IMR-90 (cell line): Measurements from ENCODE around the gene SLPI. TPM values are rescaled to one million over a fixed set of nuclear protein-coding genes. Genes with fewer than 3 reads are reported as not detected.

Source experiments
- ATAC-seq: fragments of 200-7000 bp; cut with Tn5 transposase; 2 replicates; pipeline ENCODE4 v1.9.1; 2020; ENCODE audit warnings: low read depth, mild to moderate bottlenecking, moderate library complexity
- BruUV-seq: library from RNA; stranded (reverse); fragments of 400-500 nt; replicated peaks from 2 replicates; lab custom pipeline; 2021; lab: Mats Ljungman, UMichigan
- CTCF ChIA-PET: fragments of 300-600 bp; formaldehyde crosslinking; extraction: SDS; loops from one replicate; lab custom pipeline; 2021; ENCODE audit warnings: antibody characterized with exemption; lab: Yijun Ruan, JAX
- POLR2A ChIA-PET: fragments of 300-600 bp; sonication (Branson Sonifier 250); formaldehyde crosslinking; loops from one replicate; lab custom pipeline; 2022; ENCODE audit warnings: antibody characterized with exemption; ENCODE audit not compliant: unreplicated experiment; lab: Charles Lee
- DNase-seq: peaks from one replicate; pipeline ENCODE4 v3.0.0; 2013
- H2AFZ ChIP-seq: replicated peaks from 2 replicates; pipeline ENCODE3; 2013; ENCODE audit warnings: low read length, mild to moderate bottlenecking; ENCODE audit not compliant: poor library complexity
- H2AK5ac ChIP-seq: 2 replicates; pipeline ENCODE4 v1.6.1; 2013; ENCODE audit warnings: low read depth, low read length, inconsistent platforms
- H2AK9ac ChIP-seq: replicated peaks from 2 replicates; pipeline ENCODE3; 2013; ENCODE audit warnings: mild to moderate bottlenecking, low read depth, low read length, moderate library complexity; ENCODE audit not compliant: poor library complexity
- H2BK120ac ChIP-seq: 2 replicates; pipeline ENCODE4 v1.6.1; 2013; ENCODE audit warnings: low read depth, low read length, inconsistent platforms
- H2BK15ac ChIP-seq: 3 replicates; pipeline ENCODE4 v1.6.1; 2013; ENCODE audit warnings: low read depth, low read length, inconsistent platforms
- H2BK20ac ChIP-seq: 2 replicates; pipeline ENCODE4 v1.6.1; 2013; ENCODE audit warnings: low read depth, mild to moderate bottlenecking, inconsistent platforms, low read length, moderate library complexity
- H2BK5ac ChIP-seq: 2 replicates; pipeline ENCODE4 v1.6.1; 2013; ENCODE audit warnings: mild to moderate bottlenecking, low read depth, low read length, inconsistent platforms; ENCODE audit not compliant: poor library complexity, severe bottlenecking
- H3K14ac ChIP-seq: replicated peaks from 2 replicates; pipeline ENCODE4 v1.6.1; 2013; ENCODE audit warnings: low read depth, low read length, inconsistent platforms
- H3K18ac ChIP-seq: 2 replicates; pipeline ENCODE4 v1.6.1; 2013; ENCODE audit warnings: low read depth, low read length, control low read depth
- H3K23ac ChIP-seq: 2 replicates; pipeline ENCODE4 v1.6.1; 2013; ENCODE audit warnings: low read depth, low read length, inconsistent platforms
- H3K27ac ChIP-seq: 2 replicates; pipeline ENCODE4 v1.5.1; 2013; ENCODE audit warnings: mild to moderate bottlenecking, control low read depth, low read length; ENCODE audit not compliant: insufficient read depth
- H3K27me3 ChIP-seq: 2 replicates; pipeline ENCODE4 v1.6.1; 2013; ENCODE audit warnings: low read length; ENCODE audit not compliant: control insufficient read depth, insufficient read depth
- H3K36me3 ChIP-seq: 2 replicates; pipeline ENCODE4 v1.6.1; 2013; ENCODE audit warnings: low read length, mixed read lengths; ENCODE audit not compliant: control insufficient read depth, insufficient read depth
- H3K4ac ChIP-seq: 2 replicates; pipeline ENCODE4 v1.6.1; 2013; ENCODE audit warnings: low read depth, low read length, inconsistent platforms
- H3K4me1 ChIP-seq: 2 replicates; pipeline ENCODE4 v1.6.1; 2013; ENCODE audit warnings: low read length, mixed read lengths; ENCODE audit not compliant: control insufficient read depth, insufficient read depth
- H3K4me2 ChIP-seq: 2 replicates; pipeline ENCODE4 v1.6.1; 2013; ENCODE audit warnings: low read depth, mild to moderate bottlenecking, control low read depth, low read length, moderate library complexity
- H3K4me3 ChIP-seq: 2 replicates; pipeline ENCODE4 v1.5.1; 2013; ENCODE audit warnings: low read depth, mild to moderate bottlenecking, control low read depth, low read length, moderate library complexity; ENCODE audit not compliant: insufficient read depth
- H3K56ac ChIP-seq: 2 replicates; pipeline ENCODE4 v1.6.1; 2013; ENCODE audit warnings: low read length, inconsistent platforms; ENCODE audit not compliant: insufficient read depth; ENCODE audit errors: extremely low read depth
- H3K79me1 ChIP-seq, 2 experiments: 2 replicates each; pipeline ENCODE4 v1.6.1; 2013; ENCODE audit warnings: low read length in 2 of 2, inconsistent platforms in 1 of 2, low read depth in 1 of 2
- H3K9ac ChIP-seq: 2 replicates; pipeline ENCODE4 v1.6.1; 2013; ENCODE audit warnings: low read depth, low read length, control low read depth
- H3K9me1 ChIP-seq: 2 replicates; pipeline ENCODE4 v1.6.1; 2013; ENCODE audit warnings: low read length, inconsistent platforms; ENCODE audit not compliant: insufficient read depth
- H3K9me3 ChIP-seq: 2 replicates; pipeline ENCODE4 v1.6.1; 2013; ENCODE audit warnings: low read length; ENCODE audit not compliant: control insufficient read depth, insufficient read depth
- H4K20me1 ChIP-seq: 2 replicates; pipeline ENCODE4 v1.6.1; 2013; ENCODE audit warnings: low read length, inconsistent platforms; ENCODE audit not compliant: insufficient read depth
- H4K5ac ChIP-seq: 2 replicates; pipeline ENCODE4 v1.6.1; 2013; ENCODE audit warnings: mild to moderate bottlenecking, low read depth, low read length, control low read depth
- H4K8ac ChIP-seq, 2 experiments: 2 replicates each; pipeline ENCODE4 v1.6.1; 2013; ENCODE audit warnings: low read depth in 2 of 2, low read length in 2 of 2, control low read depth in 1 of 2, inconsistent platforms in 1 of 2
- H4K91ac ChIP-seq: 2 replicates; pipeline ENCODE4 v1.6.1; 2013; ENCODE audit warnings: low read depth, low read length, inconsistent platforms; ENCODE audit not compliant: insufficient read depth
- MAFK ChIP-seq: IDR thresholded peaks from 2 replicates; pipeline ENCODE4 v1.6.1; 2012; ENCODE audit warnings: low read depth, low read length, improper control_type of control experiment
- RAD21 ChIP-seq: IDR thresholded peaks from 2 replicates; pipeline ENCODE4 v1.6.1; 2012; ENCODE audit warnings: low read length, improper control_type of control experiment
- SMC3 ChIP-seq: fragments of 150-350 bp; IDR thresholded peaks from 2 replicates; pipeline ENCODE4 v1.6.1; 2016; ENCODE audit warnings: low read depth, mild to moderate bottlenecking, antibody characterized with exemption, low read length, moderate library complexity
- WGBS, 2 experiments: methylation state at CpG; one replicate each; pipeline versions ENCODE4 v1.1.5 to v1.1.7; 2013; ENCODE audit warnings: missing lambda C conversion rate in 2 of 2; ENCODE audit not compliant: insufficient read length in 1 of 2; ENCODE audit errors: extremely low coverage in 2 of 2; 5-methylcytosine and 5-hydroxymethylcytosine counted together
- dilution Hi-C: fragments of 300-500 bp; cut with HindIII; formaldehyde crosslinking; loops from one replicate; pipeline ENCODE4 v1.14.3; 2018; ENCODE audit warnings: low sequenced_read_pairs; ENCODE audit not compliant: unreplicated experiment
- in situ Hi-C: fragments of 300-500 bp; cut with MboI; formaldehyde crosslinking; loops from 3 replicates; pipeline ENCODE4 v1.14.3; 2019; ENCODE audit warnings: low sequenced_read_pairs, inconsistent platforms, mixed read lengths
- intact Hi-C: fragments of 100-400 bp; cut with micrococcal nuclease; formaldehyde crosslinking; loops from 2 replicates; pipeline ENCODE4 v1.10.0; 2022
- polyA plus RNA-seq, 3 experiments: library from polyadenylated mRNA; depleted of rRNA; stranded (reverse); fragments of >200 nt; gene quantifications; 2 replicates each; pipeline ENCODE4 v1.2.3, GENCODE V29; 2012; ENCODE audit warnings: low replicate concordance in 1 of 3
- total RNA-seq: library from RNA; depleted of rRNA; stranded (reverse); fragments of >200 nt; gene quantifications from 2 replicates; pipeline ENCODE4 v1.2.3, GENCODE V29; 2012
- TF ChIP-seq, protein P1 (sequence below): conservative IDR thresholded peaks from 2 replicates; pipeline ENCODE4 v1.5.1; 2012; ENCODE audit warnings: mild to moderate bottlenecking, low read depth, low read length, improper control_type of control experiment

Gene SLPI
- total and polyA plus RNA-seq, 2 of the 4 experiments (the other 2 are of a cell fraction) = not detected

DNA sequence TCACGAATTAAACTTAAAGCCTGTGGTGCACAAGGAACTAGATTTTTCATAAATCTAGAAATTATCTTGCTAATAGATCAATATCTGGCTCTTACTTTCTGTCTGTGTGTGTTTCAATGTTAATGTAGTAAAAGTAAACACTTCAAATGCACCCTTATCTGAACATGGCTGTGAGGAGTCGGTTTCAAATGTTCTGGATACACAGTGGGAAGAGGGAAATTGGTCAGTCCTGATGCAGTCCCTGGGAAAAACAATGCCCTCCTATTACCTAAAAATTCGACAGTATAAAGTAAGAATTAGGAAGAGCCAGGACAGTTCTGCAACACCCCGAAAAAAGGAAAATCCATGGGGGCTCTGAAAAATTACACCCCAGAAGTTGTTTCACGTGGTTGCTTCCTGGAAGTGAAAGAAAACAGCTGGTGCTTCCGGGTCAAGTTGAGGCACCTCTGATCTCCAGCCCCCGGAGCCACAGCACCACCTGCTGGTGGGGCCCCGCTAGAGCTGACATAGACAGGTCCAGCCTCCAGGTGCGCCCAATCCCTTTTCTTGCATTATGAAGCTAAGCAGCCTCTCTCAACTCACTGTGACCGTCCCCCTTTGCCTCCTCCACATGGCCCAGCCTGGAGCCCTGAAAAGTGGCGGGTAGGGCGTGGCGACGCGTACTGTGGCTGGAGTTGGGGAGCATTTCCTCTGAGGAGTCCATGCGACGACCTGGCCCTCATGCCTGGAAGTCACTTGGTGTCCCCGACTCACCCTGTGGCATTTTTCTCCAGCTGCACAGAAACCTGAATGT is 24.9 kb downstream of the SLPI start:
- Histone ChIP-seq H2AK9ac (no peak overlapping the region), H3K9me3 (no peaks in the 10 kb centered on the region), H3K14ac (no peak overlapping the region), H2AK5ac (no peak overlapping the region), H3K79me1 (no peaks in the 10 kb centered on the region), H3K4me3 (no peak overlapping the region), H3K27me3 (peaks cover 4% of the 10 kb centered on the region), H4K91ac (no peak overlapping the region), H3K18ac (no peak overlapping the region), H4K8ac (no peak overlapping the region), H3K9me1 (no peaks in the 10 kb centered on the region), H4K20me1 (no peaks in the 10 kb centered on the region), H3K27ac (no peak overlapping the region), H2BK20ac (no peak overlapping the region), H3K23ac (no peak overlapping the region), H2BK120ac (no peak overlapping the region), H4K5ac (no peak overlapping the region), H3K4me2 (no peak overlapping the region), H3K36me3 (no peaks in the 10 kb centered on the region), H3K9ac (no peak overlapping the region), H2BK5ac (no peak overlapping the region), H3K4ac (no peak overlapping the region), H2AFZ (peak overlapping the region; percentile 52), H3K4me1 (no peaks in the 10 kb centered on the region), H3K56ac (no peak overlapping the region), H2BK15ac (no peak overlapping the region)
- in situ Hi-C loops = no loop called here
- CTCF ChIA-PET = no interaction called here
- WGBS, 2 experiments = 68% methylated on average over 5 of the region's 18 CpGs; no CpG with 5 or more reads in 1 of the 2 experiments
- no peak for ATAC-seq
- TF ChIP-seq, protein P1, sequence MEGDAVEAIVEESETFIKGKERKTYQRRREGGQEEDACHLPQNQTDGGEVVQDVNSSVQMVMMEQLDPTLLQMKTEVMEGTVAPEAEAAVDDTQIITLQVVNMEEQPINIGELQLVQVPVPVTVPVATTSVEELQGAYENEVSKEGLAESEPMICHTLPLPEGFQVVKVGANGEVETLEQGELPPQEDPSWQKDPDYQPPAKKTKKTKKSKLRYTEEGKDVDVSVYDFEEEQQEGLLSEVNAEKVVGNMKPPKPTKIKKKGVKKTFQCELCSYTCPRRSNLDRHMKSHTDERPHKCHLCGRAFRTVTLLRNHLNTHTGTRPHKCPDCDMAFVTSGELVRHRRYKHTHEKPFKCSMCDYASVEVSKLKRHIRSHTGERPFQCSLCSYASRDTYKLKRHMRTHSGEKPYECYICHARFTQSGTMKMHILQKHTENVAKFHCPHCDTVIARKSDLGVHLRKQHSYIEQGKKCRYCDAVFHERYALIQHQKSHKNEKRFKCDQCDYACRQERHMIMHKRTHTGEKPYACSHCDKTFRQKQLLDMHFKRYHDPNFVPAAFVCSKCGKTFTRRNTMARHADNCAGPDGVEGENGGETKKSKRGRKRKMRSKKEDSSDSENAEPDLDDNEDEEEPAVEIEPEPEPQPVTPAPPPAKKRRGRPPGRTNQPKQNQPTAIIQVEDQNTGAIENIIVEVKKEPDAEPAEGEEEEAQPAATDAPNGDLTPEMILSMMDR = peak; percentile 40
- TF ChIP-seq MAFK (no peak), SMC3 (no peak), RAD21 (peak; percentile 34)
- POLR2A ChIA-PET = no interaction called here
- intact Hi-C loops = loop anchor here (10.0 kb wide), 1 partner anchor 495 kb away; the partner anchor contains the start of gene SPINT4
- no TSS peak for BruUV-seq
- dilution Hi-C loops = no loop called here
- DNase-seq = no peak
